ENCODE results near the gene SH3TC2. TPM values are rescaled to one million over a fixed set of nuclear protein-coding genes. Genes with fewer than 3 reads are reported as not detected.
A peak's percentile ranks its signal among the peaks of the same experiment; 100 is the strongest.

SH3TC2 gene
- total RNA-seq, 1 donor from 2014 or later = 0.69 TPM

DNA sequence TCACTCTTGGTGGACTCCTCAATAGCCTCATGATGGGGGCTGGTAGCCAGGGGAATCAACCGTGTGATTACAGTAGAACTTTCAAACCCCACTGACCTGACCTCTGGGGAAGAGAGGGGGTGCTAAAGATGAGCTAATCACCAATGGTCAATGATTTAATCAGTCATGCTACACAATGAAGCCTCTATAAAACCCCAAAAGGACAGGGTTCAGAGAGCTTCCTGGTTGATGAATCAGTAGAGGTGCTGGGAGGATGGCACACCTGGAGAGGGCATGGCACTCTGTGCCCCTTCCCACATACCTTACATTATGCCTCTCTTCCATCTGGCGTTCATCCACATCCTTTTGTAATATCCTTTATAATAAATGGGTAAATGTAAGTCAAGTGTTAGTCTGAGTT lies 8.9 kb upstream of the SH3TC2 start:
- Histone ChIP-seq H3K79me2 (ENCODE audit: low read depth) (no peaks in the 10 kb centered on the region), H3K27me3 (no peaks in the 10 kb centered on the region), H4K20me1 (ENCODE audit: low read depth) (no peaks in the 10 kb centered on the region), H3K36me3 (no peaks in the 10 kb centered on the region), H3K27ac (no peak overlapping the region), H3K9me3 (ENCODE audit: low read depth) (no peaks in the 10 kb centered on the region), H3K9ac (no peak overlapping the region), H3K4me1 (peaks cover 12% of the 10 kb centered on the region), H3K4me3 (no peak overlapping the region), H3K4me2 (no peak overlapping the region), H2AFZ (replicated peaks) (no peak overlapping the region), H3F3A (ENCODE audit: low read depth) (no peaks in the 10 kb centered on the region)
- H3K27ac Mint-ChIP-seq = no peak overlapping the region
- no peaks in the 10 kb centered on the region for H3K36me3 Mint-ChIP-seq
- DNase-seq (ENCODE audit: low spot score) = no peak
- H3K9me3 Mint-ChIP-seq = peaks cover 5% of the 10 kb centered on the region
- TF ChIP-seq, protein P1, sequence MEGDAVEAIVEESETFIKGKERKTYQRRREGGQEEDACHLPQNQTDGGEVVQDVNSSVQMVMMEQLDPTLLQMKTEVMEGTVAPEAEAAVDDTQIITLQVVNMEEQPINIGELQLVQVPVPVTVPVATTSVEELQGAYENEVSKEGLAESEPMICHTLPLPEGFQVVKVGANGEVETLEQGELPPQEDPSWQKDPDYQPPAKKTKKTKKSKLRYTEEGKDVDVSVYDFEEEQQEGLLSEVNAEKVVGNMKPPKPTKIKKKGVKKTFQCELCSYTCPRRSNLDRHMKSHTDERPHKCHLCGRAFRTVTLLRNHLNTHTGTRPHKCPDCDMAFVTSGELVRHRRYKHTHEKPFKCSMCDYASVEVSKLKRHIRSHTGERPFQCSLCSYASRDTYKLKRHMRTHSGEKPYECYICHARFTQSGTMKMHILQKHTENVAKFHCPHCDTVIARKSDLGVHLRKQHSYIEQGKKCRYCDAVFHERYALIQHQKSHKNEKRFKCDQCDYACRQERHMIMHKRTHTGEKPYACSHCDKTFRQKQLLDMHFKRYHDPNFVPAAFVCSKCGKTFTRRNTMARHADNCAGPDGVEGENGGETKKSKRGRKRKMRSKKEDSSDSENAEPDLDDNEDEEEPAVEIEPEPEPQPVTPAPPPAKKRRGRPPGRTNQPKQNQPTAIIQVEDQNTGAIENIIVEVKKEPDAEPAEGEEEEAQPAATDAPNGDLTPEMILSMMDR (IDR thresholded peaks at IDR 0.05) = no peak
- no peak for TF ChIP-seq EZH2 (IDR thresholded peaks at IDR 0.05)
- TF ChIP-seq EZH2phosphoT487 (IDR thresholded peaks at IDR 0.05) = no peak
- peaks cover 2% of the 10 kb centered on the region for H3K27me3 Mint-ChIP-seq (ENCODE audit: insufficient read depth, low read depth)
- H3K4me3 Mint-ChIP-seq = no peak overlapping the region
- peaks cover 3% of the 10 kb centered on the region for H3K4me1 Mint-ChIP-seq

DNA sequence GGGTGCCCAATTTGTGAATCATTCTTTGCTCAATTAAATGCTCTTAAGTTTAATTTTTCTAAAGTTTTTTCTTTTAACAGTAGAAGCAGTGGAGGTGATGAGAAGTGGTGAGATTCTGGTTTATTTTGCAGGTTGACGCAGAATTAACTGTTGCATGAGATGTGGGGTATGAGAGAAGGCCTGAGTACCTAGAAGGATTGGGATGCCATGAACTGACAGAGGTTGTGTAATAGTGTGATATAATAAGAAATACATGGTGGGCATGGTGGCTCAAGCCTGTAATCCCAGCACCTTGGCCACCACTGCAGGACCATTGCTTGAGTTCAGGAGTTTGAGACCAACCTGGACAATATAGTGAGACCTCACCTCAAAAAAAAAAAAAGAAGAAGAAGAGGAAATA lies 8.4 kb upstream of the SH3TC2 start:
- H3K4me1 Mint-ChIP-seq = peaks cover 3% of the 10 kb centered on the region
- no peak overlapping the region for H3K4me3 Mint-ChIP-seq
- DNase-seq (ENCODE audit: low spot score) = no peak
- Histone ChIP-seq H3K27me3 (no peaks in the 10 kb centered on the region), H3K4me1 (peaks cover 12% of the 10 kb centered on the region), H3F3A (ENCODE audit: low read depth) (no peaks in the 10 kb centered on the region), H4K20me1 (ENCODE audit: low read depth) (no peaks in the 10 kb centered on the region), H2AFZ (replicated peaks) (no peak overlapping the region), H3K9ac (no peak overlapping the region), H3K4me2 (no peak overlapping the region), H3K4me3 (no peak overlapping the region), H3K9me3 (ENCODE audit: low read depth) (no peaks in the 10 kb centered on the region), H3K79me2 (ENCODE audit: low read depth) (no peaks in the 10 kb centered on the region), H3K27ac (no peak overlapping the region), H3K36me3 (no peaks in the 10 kb centered on the region)
- TF ChIP-seq EZH2 (IDR thresholded peaks at IDR 0.05) (no peak), EZH2phosphoT487 (IDR thresholded peaks at IDR 0.05) (no peak)
- TF ChIP-seq, protein P1 (IDR thresholded peaks at IDR 0.05) = no peak
- peak overlapping the region; percentile 21 for H3K27ac Mint-ChIP-seq
- H3K36me3 Mint-ChIP-seq = no peaks in the 10 kb centered on the region
- peaks cover 5% of the 10 kb centered on the region for H3K9me3 Mint-ChIP-seq
- peaks cover 2% of the 10 kb centered on the region for H3K27me3 Mint-ChIP-seq (ENCODE audit: insufficient read depth, low read depth)

DNA sequence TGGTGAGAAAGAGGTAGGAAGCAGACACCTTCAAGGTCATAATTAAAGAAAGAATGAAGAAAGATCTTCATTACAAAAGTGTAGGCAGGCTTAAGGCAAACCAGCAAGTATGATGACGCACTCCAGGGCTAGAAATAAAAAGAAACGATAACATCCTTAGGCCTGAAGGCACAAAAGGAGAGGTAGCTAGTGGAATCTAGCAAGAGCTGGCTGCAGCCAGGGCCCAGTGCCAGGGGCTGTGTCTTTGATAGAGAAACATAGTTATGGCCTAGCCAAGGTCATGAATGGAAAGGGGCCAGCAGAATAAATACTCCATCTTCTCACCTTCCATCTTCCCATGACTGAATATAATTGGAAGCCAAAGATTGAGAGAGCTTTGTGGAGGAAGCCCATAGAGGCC lies 6.8 kb upstream of the SH3TC2 start:
- H3K79me2 ChIP-seq (ENCODE audit: low read depth) = no peaks in the 10 kb centered on the region
- H3K9me3 Mint-ChIP-seq = no peaks in the 10 kb centered on the region
- TF ChIP-seq EZH2phosphoT487 (IDR thresholded peaks at IDR 0.05) (no peak), EZH2 (IDR thresholded peaks at IDR 0.05) (no peak)
- TF ChIP-seq, protein P1 (IDR thresholded peaks at IDR 0.05) = no peak

More for the DNA sequence above, 6.8 kb upstream of the SH3TC2 start:
- DNase-seq (ENCODE audit: low spot score) = no peak
- no peak overlapping the region for H2AFZ ChIP-seq (replicated peaks)
- Mint-ChIP-seq H3K36me3 (no peaks in the 10 kb centered on the region), H3K4me3 (no peak overlapping the region), H3K27me3 (ENCODE audit: insufficient read depth, low read depth) (no peaks in the 10 kb centered on the region), H3K27ac (no peak overlapping the region), H3K4me1 (peaks cover 3% of the 10 kb centered on the region)
- H4K20me1 ChIP-seq (ENCODE audit: low read depth) = no peaks in the 10 kb centered on the region
- no peaks in the 10 kb centered on the region for H3K27me3 ChIP-seq
- H3K4me2 ChIP-seq = no peak overlapping the region
- no peaks in the 10 kb centered on the region for H3K36me3 ChIP-seq
- H3K9me3 ChIP-seq (ENCODE audit: low read depth) = no peaks in the 10 kb centered on the region
- H3F3A ChIP-seq (ENCODE audit: low read depth) = no peaks in the 10 kb centered on the region
- H3K9ac ChIP-seq = no peak overlapping the region
- no peak overlapping the region for H3K27ac ChIP-seq
- no peak overlapping the region for H3K4me3 ChIP-seq
- peaks cover 12% of the 10 kb centered on the region for H3K4me1 ChIP-seq
